ENCODE data around the gene PFKFB2.

GRCh38 chr1:207013321-207014085, 39.6 kb upstream of the PFKFB2 start:
- TF ChIP-seq, protein P1, sequence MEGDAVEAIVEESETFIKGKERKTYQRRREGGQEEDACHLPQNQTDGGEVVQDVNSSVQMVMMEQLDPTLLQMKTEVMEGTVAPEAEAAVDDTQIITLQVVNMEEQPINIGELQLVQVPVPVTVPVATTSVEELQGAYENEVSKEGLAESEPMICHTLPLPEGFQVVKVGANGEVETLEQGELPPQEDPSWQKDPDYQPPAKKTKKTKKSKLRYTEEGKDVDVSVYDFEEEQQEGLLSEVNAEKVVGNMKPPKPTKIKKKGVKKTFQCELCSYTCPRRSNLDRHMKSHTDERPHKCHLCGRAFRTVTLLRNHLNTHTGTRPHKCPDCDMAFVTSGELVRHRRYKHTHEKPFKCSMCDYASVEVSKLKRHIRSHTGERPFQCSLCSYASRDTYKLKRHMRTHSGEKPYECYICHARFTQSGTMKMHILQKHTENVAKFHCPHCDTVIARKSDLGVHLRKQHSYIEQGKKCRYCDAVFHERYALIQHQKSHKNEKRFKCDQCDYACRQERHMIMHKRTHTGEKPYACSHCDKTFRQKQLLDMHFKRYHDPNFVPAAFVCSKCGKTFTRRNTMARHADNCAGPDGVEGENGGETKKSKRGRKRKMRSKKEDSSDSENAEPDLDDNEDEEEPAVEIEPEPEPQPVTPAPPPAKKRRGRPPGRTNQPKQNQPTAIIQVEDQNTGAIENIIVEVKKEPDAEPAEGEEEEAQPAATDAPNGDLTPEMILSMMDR (conservative IDR thresholded peaks at IDR 0.05 in 1 of 2, IDR thresholded peaks at IDR 0.05 in 1 of 2; ENCODE audit: extremely low read depth in 1 of 2, insufficient read depth in 1 of 2, low read depth in 1 of 2, low read length in 2 of 2) = no peak
- TF ChIP-seq EZH2 (IDR thresholded peaks at IDR 0.05; ENCODE audit: borderline replicate concordance, low read length) = no peak
